Endothelial cell of umbilical vein (primary cell): ENCODE results near the gene DLGAP1. TPM values are rescaled to one million over a fixed set of nuclear protein-coding genes. Genes with fewer than 3 reads are reported as not detected.

Experiments
- BruUV-seq: library from RNA; stranded (reverse); fragments of 400-500 nt; replicated peaks from 2 replicates; lab custom pipeline; 2021; lab: Mats Ljungman, UMichigan
- CTCF ChIA-PET: fragments of 300-600, 350-600 bp; sonication (Branson Sonifier 250); formaldehyde crosslinking; loops from one replicate; lab custom pipeline; 2021; ENCODE audit warnings: antibody characterized with exemption, inconsistent platforms; lab: Charles Lee
- POLR2A ChIA-PET: fragments of 300-600, 350-600 bp; sonication (Branson Sonifier 250); formaldehyde crosslinking; loops from one replicate; lab custom pipeline; 2021; ENCODE audit warnings: antibody characterized with exemption, inconsistent platforms; lab: Charles Lee
- DNase-seq: peaks from one replicate; pipeline ENCODE4 v3.0.0-alpha.2; 2011; ENCODE audit warnings: low read depth, low spot score
- FAIRE-seq: peaks from 2 replicates; lab custom pipeline; 2011; peaks lifted over from hg19 to GRCh38; lab: Jason Lieb, UNC
- H2AFZ ChIP-seq: 2 replicates; pipeline ENCODE4 v1.6.0; 2012; ENCODE audit warnings: low read depth, low read length, control low read depth, inconsistent platforms
- H3K27ac ChIP-seq: 2 replicates; pipeline ENCODE4 v1.5.1; 2011; ENCODE audit warnings: low read depth, mild to moderate bottlenecking, control low read depth, low read length, moderate library complexity; ENCODE audit not compliant: insufficient read depth
- H3K27me3 ChIP-seq, 2 experiments: 2 replicates each; pipeline versions ENCODE4 v1.6.0 to v1.6.1; 2011; ENCODE audit warnings: low read length in 2 of 2, mixed read lengths in 1 of 2; ENCODE audit not compliant: control insufficient read depth in 2 of 2, insufficient read depth in 2 of 2
- H3K36me3 ChIP-seq, 2 experiments: 2 replicates in 1 of 2; 3 replicates in 1 of 2; pipeline ENCODE4 v1.5.1; 2011; ENCODE audit warnings: low read length in 2 of 2, mild to moderate bottlenecking in 1 of 2, moderate library complexity in 1 of 2; ENCODE audit not compliant: control insufficient read depth in 2 of 2, insufficient read depth in 2 of 2; ENCODE audit errors: extremely low read depth in 1 of 2
- H3K4me1 ChIP-seq: 3 replicates; pipeline ENCODE4 v1.5.1; 2011; ENCODE audit warnings: mild to moderate bottlenecking, low read length; ENCODE audit not compliant: control insufficient read depth, insufficient read depth; ENCODE audit errors: extremely low read depth
- H3K4me2 ChIP-seq: 2 replicates; pipeline ENCODE4 v1.6.1; 2011; ENCODE audit warnings: low read length, control low read depth, mixed read lengths; ENCODE audit not compliant: insufficient read depth
- H3K4me3 ChIP-seq, 3 experiments: fragments of 200-600 bp in 1 of 3; sonication (generic), shearing (Covaris generic) in 1 of 3; replicated peaks in 1 of 3; 2 replicates each; pipeline ENCODE4 v1.5.1; 2011 to 2016; ENCODE audit warnings: control low read depth in 3 of 3, low read length in 3 of 3, mild to moderate bottlenecking in 2 of 3, inconsistent platforms in 1 of 3, low read depth in 1 of 3, moderate library complexity in 1 of 3; ENCODE audit not compliant: insufficient read depth in 1 of 3
- H3K79me2 ChIP-seq: 2 replicates; pipeline ENCODE4 v1.6.0; 2012; ENCODE audit warnings: low read length, inconsistent platforms; ENCODE audit not compliant: control insufficient read depth, insufficient read depth
- H3K9ac ChIP-seq: replicated peaks from 2 replicates; pipeline ENCODE3; 2011; ENCODE audit warnings: low read length, control low read depth; ENCODE audit not compliant: insufficient read depth; ENCODE audit errors: extremely low read depth
- H3K9me1 ChIP-seq: replicated peaks from 3 replicates; pipeline ENCODE4 v1.6.0; 2011; ENCODE audit warnings: mild to moderate bottlenecking, low read length; ENCODE audit not compliant: control insufficient read depth, insufficient read depth; ENCODE audit errors: extremely low read depth
- H3K9me3 ChIP-seq: replicated peaks from 2 replicates; pipeline ENCODE4 v1.5.1; 2012; ENCODE audit warnings: low read length, inconsistent platforms; ENCODE audit not compliant: control insufficient read depth, insufficient read depth
- H4K20me1 ChIP-seq: replicated peaks from 2 replicates; pipeline ENCODE3; 2011; ENCODE audit warnings: mild to moderate bottlenecking, low read length; ENCODE audit not compliant: control insufficient read depth, insufficient read depth; ENCODE audit errors: extremely low read depth
- EZH2 ChIP-seq: IDR thresholded peaks from 2 replicates; pipeline ENCODE4 v1.6.1; 2012; ENCODE audit warnings: borderline replicate concordance, low read depth, mild to moderate bottlenecking, moderate library complexity, low read length, inconsistent platforms; ENCODE audit not compliant: severe bottlenecking
- FOS ChIP-seq: IDR thresholded peaks from 2 replicates; pipeline ENCODE4 v1.6.1; 2011; ENCODE audit warnings: mild to moderate bottlenecking, low read length, moderate library complexity, borderline replicate concordance; ENCODE audit not compliant: insufficient read depth
- JUN ChIP-seq: IDR thresholded peaks from 2 replicates; pipeline ENCODE4 v1.6.1; 2011; ENCODE audit warnings: borderline replicate concordance, low read depth; ENCODE audit not compliant: insufficient read length, insufficient read depth
- MAX ChIP-seq: IDR thresholded peaks from 2 replicates; pipeline ENCODE4 v1.6.1; 2011; ENCODE audit not compliant: insufficient read depth, insufficient read length
- MYC ChIP-seq: IDR thresholded peaks from one replicate; pipeline ENCODE4 v1.6.1; 2011; ENCODE audit warnings: mild to moderate bottlenecking, low read depth, low read length
- dilution Hi-C: fragments of 300-500 bp; cut with MboI; formaldehyde crosslinking; loops from one replicate; pipeline ENCODE4 v1.15.0; 2019; ENCODE audit warnings: low sequenced_read_pairs; ENCODE audit not compliant: extremely low pct_ligation_motif_present
- intact Hi-C: fragments of 100-400 bp; cut with micrococcal nuclease; formaldehyde crosslinking; loops from one replicate; pipeline ENCODE4 v1.10.0; 2022
- polyA plus RNA-seq, 4 experiments: library from polyadenylated mRNA; depleted of rRNA in 3 of 4; stranded (reverse) in 3 of 4; unstranded in 1 of 4; fragments of >200 nt; gene quantifications; 2 replicates each; pipeline versions ENCODE4 v1.2.1 to v1.2.3, GENCODE V29; 2011 to 2012; ENCODE audit warnings: missing spikeins in 1 of 4
- total RNA-seq: library from RNA; stranded (reverse); gene quantifications from 2 replicates; pipeline ENCODE4 v1.2.3, GENCODE V29; 2021
- TF ChIP-seq, protein P1 (sequence below), 2 donors: IDR thresholded peaks; 1 replicate in 1 of 2; 2 replicates in 1 of 2; pipeline ENCODE4 v1.5.1; 2011; ENCODE audit warnings: low read length in 2 of 2, mild to moderate bottlenecking in 2 of 2, moderate library complexity in 2 of 2, control low read depth in 1 of 2, inconsistent platforms in 1 of 2, low read depth in 1 of 2; ENCODE audit not compliant: insufficient read depth in 1 of 2; ENCODE audit errors: extremely low read depth in 1 of 2

DLGAP1 gene
- total and polyA plus RNA-seq, 2 donors (not counting 3 experiments of a cell fraction or from before 2014, with no cell fraction given) = 0.04 TPM; not detected in 1

GRCh38 chr18:3679241-3679640, 775.9 kb downstream of the DLGAP1 start:
- peaks cover 7% of the 10 kb centered on the region for H3K4me1 ChIP-seq
- H3K79me2 ChIP-seq = no peaks in the 10 kb centered on the region
- BruUV-seq = no TSS peak
- no peak overlapping the region for H2AFZ ChIP-seq
- dilution Hi-C loops = no loop called here
- CTCF ChIA-PET = interaction anchor here (0.8 to 2.0 kb wide), 6 partner anchors 9 to 319 kb away, joined by 4 to 12 read pairs (median 4); no protein-coding TSS in a partner anchor
- H3K36me3 ChIP-seq = no peaks in the 10 kb centered on the region
- no peak for TF ChIP-seq MAX
- TF ChIP-seq MYC = no peak
- TF ChIP-seq FOS = no peak
- TF ChIP-seq EZH2 = no peak
- TF ChIP-seq, protein P1, sequence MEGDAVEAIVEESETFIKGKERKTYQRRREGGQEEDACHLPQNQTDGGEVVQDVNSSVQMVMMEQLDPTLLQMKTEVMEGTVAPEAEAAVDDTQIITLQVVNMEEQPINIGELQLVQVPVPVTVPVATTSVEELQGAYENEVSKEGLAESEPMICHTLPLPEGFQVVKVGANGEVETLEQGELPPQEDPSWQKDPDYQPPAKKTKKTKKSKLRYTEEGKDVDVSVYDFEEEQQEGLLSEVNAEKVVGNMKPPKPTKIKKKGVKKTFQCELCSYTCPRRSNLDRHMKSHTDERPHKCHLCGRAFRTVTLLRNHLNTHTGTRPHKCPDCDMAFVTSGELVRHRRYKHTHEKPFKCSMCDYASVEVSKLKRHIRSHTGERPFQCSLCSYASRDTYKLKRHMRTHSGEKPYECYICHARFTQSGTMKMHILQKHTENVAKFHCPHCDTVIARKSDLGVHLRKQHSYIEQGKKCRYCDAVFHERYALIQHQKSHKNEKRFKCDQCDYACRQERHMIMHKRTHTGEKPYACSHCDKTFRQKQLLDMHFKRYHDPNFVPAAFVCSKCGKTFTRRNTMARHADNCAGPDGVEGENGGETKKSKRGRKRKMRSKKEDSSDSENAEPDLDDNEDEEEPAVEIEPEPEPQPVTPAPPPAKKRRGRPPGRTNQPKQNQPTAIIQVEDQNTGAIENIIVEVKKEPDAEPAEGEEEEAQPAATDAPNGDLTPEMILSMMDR (IDR thresholded peaks at IDR 0.05; ENCODE audit: extremely low read depth in 1 of 2, insufficient read depth in 1 of 2, low read depth in 1 of 2, low read length in 2 of 2) = no peak
- no peak for TF ChIP-seq JUN
- no peak overlapping the region for H3K4me2 ChIP-seq
- no peak overlapping the region for H3K9ac ChIP-seq
- POLR2A ChIA-PET = no interaction called here
- FAIRE-seq = no peak
- intact Hi-C loops = no loop called here
- H3K27me3 ChIP-seq = no peaks in the 10 kb centered on the region
- H3K4me3 ChIP-seq = no peak overlapping the region
- no peaks in the 10 kb centered on the region for H4K20me1 ChIP-seq
- no peak overlapping the region for H3K27ac ChIP-seq
- H3K9me3 ChIP-seq = no peaks in the 10 kb centered on the region
- H3K9me1 ChIP-seq = no peaks in the 10 kb centered on the region
- DNase-seq = no peak
